GM12878 (cell line): ENCODE measurements around the gene ATP5MK. TPM values are rescaled to one million over a fixed set of nuclear protein-coding genes. Genes with fewer than 3 reads are reported as not detected.

Experiments
- CREM ChIP-seq: IDR thresholded peaks from 2 replicates; pipeline ENCODE4 v1.6.1; 2014; ENCODE audit warnings: antibody characterized with exemption, low read depth
- CTCF ChIP-seq, 3 experiments: IDR thresholded peaks in 2 of 3; conservative IDR thresholded peaks in 1 of 3; 2 replicates each; pipeline ENCODE4 v1.5.1; 2011; ENCODE audit warnings: low read depth in 3 of 3, low read length in 3 of 3, mild to moderate bottlenecking in 3 of 3, control low read depth in 2 of 3, moderate library complexity in 2 of 3, inconsistent platforms in 1 of 3, mixed read lengths in 1 of 3; ENCODE audit not compliant: control insufficient read depth in 2 of 3, insufficient read depth in 1 of 3; ENCODE audit errors: extremely low read depth in 1 of 3
- E2F8 ChIP-seq: fragments of 450-650 bp; IDR thresholded peaks from 2 replicates; pipeline ENCODE4 v1.6.1; 2018; ENCODE audit warnings: mild to moderate bottlenecking, low read depth, moderate library complexity; ENCODE audit not compliant: partially characterized antibody
- EGR1 ChIP-seq, 2 experiments: IDR thresholded peaks; 1 replicate in 1 of 2; 2 replicates in 1 of 2; pipeline ENCODE4 v1.6.1; 2011 to 2012; ENCODE audit warnings: low read depth in 2 of 2, low read length in 2 of 2, borderline replicate concordance in 1 of 2, mild to moderate bottlenecking in 1 of 2, moderate library complexity in 1 of 2
- GATAD2B ChIP-seq: fragments of 450-650 bp; conservative IDR thresholded peaks from 2 replicates; pipeline ENCODE4 v1.6.1; 2017; ENCODE audit warnings: low read depth, mild to moderate bottlenecking, moderate library complexity
- HSF1 ChIP-seq: fragments of 150-350 bp; IDR thresholded peaks from 2 replicates; pipeline ENCODE4 v1.6.1; 2014; ENCODE audit warnings: mild to moderate bottlenecking, low read depth, low read length
- MLLT1 ChIP-seq: fragments of 450-650 bp; IDR thresholded peaks from 2 replicates; pipeline ENCODE4 v1.6.1; 2016; ENCODE audit warnings: mild to moderate bottlenecking
- PAX8 ChIP-seq: fragments of 450-650 bp; IDR thresholded peaks from 2 replicates; pipeline ENCODE4 v1.6.1; 2017; ENCODE audit warnings: mild to moderate bottlenecking, moderate library complexity
- PRDM15 ChIP-seq: fragments of 450-650 bp; formaldehyde crosslinking; IDR thresholded peaks from 2 replicates; pipeline ENCODE4 v1.4.0; 2020; ENCODE audit warnings: mild to moderate bottlenecking, moderate library complexity
- ZNF592 ChIP-seq: fragments of 450-650 bp; IDR thresholded peaks from 2 replicates; pipeline ENCODE4 v1.6.1; 2017; ENCODE audit warnings: mild to moderate bottlenecking, moderate library complexity
- polyA plus RNA-seq, 11 experiments: library from polyadenylated mRNA; depleted of rRNA in 4 of 11; unstranded in 6 of 11; stranded (reverse) in 5 of 11; fragments of >200 nt; fragmentation: Nextera tagmentation in 4 of 11; fragmentation: Illumina TruSeq in 1 of 11; extraction: Ambion mirVana in 4 of 11; extraction: Trizol in 1 of 11; gene quantifications; 1 replicate in 1 of 11; 2 replicates in 10 of 11; pipeline versions ENCODE4 v1.2.1 to v1.2.3, GENCODE V29; 2011 to 2016; ENCODE audit warnings: inconsistent platforms in 2 of 11, missing spikeins in 2 of 11, low read depth in 1 of 11
- total RNA-seq, 4 experiments: library from RNA; depleted of rRNA in 3 of 4; stranded (reverse); fragments of >200 nt in 3 of 4; fragmentation: Illumina TruSeq in 1 of 4; extraction: Trizol in 1 of 4; gene quantifications; 2 replicates each; pipeline versions ENCODE4 v1.2.1 to v1.2.3, GENCODE V29; 2013 to 2021

ATP5MK gene
- total and polyA plus RNA-seq, 10 of the 15 experiments (the other 5 are each of a cell fraction or from before 2014, with no cell fraction given), result 240 to 1,790 (median 626) TPM

GRCh38 chr10:103367782-103368518, 28.3 kb downstream of the ATP5MK start, which contains the start of gene TAF5 (continued):
- TF ChIP-seq E2F8 (peak; percentile 82), PAX8 (no peak), HSF1 (no peak), GATAD2B (peak; percentile 92), EGR1 (IDR thresholded peaks at IDR 0.05; ENCODE audit: borderline replicate concordance in 1 of 2, low read depth in 2 of 2, low read length in 2 of 2) (peak in 1 of 2 experiments; percentile 25; a peak in 2 of 3 replicates), MLLT1 (no peak), CREM (peak; percentile 63; the same call in 1 of the 2 replicates), CTCF (IDR thresholded peaks at IDR 0.05 in 2 of 3, conservative IDR thresholded peaks at IDR 0.05 in 1 of 3; ENCODE audit: control insufficient read depth in 2 of 3, extremely low read depth in 1 of 3, insufficient read depth in 1 of 3, low read depth in 3 of 3, low read length in 3 of 3) (no peak), ZNF592 (peak; percentile 67; the same call in 1 of the 2 replicates), PRDM15 (CRISPR knock-in tag) (no peak)
